WTC11 (cell line): Measurements from ENCODE around the gene SORCS2.

Experiments used
- ATF3 ChIP-seq: sonication (generic); formaldehyde crosslinking; conservative IDR thresholded peaks from 2 replicates; pipeline ENCODE4 v1.8.1; 2022; ENCODE audit warnings: mild to moderate bottlenecking, missing genetic modification reagents
- CTCF ChIP-seq: fragments of 200-600 bp; IDR thresholded peaks from 2 replicates; pipeline ENCODE4 v1.8.0; 2022; ENCODE audit warnings: antibody characterized with exemption

- TF ChIP-seq CTCF (no peak), ATF3 (CRISPR knock-in tag) (no peak)
These were observed 464.0 kb downstream of the SORCS2 start for GRCh38 chr4:7656244-7656800.
